PC-3 (cell line): ENCODE results near the gene FLYWCH2.

Experiments used
- EZH2 ChIP-seq: fragments of 300-600 bp; sonication (generic); IDR thresholded peaks from one replicate; pipeline ENCODE4 v1.6.1; 2017; ENCODE audit warnings: antibody characterized with exemption, mild to moderate bottlenecking, low read length; ENCODE audit not compliant: unreplicated experiment
- TF ChIP-seq, protein P1 (sequence below): fragments of 300-600 bp; sonication (generic); conservative IDR thresholded peaks from 2 replicates; pipeline ENCODE4 v1.5.1; 2017; ENCODE audit warnings: antibody characterized with exemption, low read depth, mild to moderate bottlenecking, low read length

DNA sequence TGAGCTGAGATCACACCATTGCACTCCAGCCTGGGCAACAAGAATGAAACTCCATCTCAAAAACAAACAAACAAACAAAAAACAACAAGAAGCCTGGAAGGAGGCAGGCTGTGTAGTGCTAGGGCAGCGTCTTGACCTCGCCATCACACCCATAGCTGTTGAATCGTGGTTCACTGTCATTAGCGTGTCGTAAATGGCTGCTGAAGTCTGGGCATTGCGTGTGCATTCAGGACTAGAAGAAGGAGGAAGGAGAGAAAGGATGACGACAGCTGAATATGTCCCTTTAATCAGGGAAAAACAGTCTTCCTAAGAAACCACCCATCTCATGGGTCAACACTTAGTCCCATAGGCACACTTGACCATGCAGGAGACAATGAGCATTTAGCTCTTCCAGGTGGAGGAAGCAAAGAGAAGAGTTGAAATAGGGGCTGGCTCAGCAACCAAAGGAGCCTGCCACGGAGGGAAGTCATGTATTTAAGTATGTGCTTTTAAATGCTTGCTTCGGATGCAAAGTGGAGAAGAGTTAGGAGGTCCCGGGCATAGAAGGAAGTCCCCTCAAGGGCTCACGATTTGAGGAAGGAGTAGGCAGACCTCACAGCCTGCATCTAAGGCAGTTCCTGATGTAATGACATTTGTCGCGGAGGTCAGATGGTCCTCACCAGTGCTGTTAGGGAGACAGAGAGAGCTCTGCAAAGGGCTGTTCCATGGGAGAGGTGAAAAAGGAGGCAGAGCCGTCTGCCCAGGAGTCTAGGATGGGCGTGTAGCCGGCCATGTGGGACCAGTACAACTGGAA, 33.9 kb upstream of the FLYWCH2 start:
- TF ChIP-seq, protein P1, sequence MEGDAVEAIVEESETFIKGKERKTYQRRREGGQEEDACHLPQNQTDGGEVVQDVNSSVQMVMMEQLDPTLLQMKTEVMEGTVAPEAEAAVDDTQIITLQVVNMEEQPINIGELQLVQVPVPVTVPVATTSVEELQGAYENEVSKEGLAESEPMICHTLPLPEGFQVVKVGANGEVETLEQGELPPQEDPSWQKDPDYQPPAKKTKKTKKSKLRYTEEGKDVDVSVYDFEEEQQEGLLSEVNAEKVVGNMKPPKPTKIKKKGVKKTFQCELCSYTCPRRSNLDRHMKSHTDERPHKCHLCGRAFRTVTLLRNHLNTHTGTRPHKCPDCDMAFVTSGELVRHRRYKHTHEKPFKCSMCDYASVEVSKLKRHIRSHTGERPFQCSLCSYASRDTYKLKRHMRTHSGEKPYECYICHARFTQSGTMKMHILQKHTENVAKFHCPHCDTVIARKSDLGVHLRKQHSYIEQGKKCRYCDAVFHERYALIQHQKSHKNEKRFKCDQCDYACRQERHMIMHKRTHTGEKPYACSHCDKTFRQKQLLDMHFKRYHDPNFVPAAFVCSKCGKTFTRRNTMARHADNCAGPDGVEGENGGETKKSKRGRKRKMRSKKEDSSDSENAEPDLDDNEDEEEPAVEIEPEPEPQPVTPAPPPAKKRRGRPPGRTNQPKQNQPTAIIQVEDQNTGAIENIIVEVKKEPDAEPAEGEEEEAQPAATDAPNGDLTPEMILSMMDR = no peak
- TF ChIP-seq EZH2 = no peak
